ENCODE results near the gene GON4L.
A peak's percentile ranks its signal among the peaks of the same experiment; 100 is the strongest.
"Not testable (repeated sequence)": the region's sequence is repeated elsewhere in the genome, so short reads cannot be mapped to it uniquely, and the experiment has no call there.

GON4L gene

GRCh38 chr1:155776414-155776813 lies 80.6 kb downstream of the GON4L start:
- H3K27ac ChIP-seq, result no peak overlapping the region
- TF ChIP-seq CTCF (conservative IDR thresholded peaks at IDR 0.05; ENCODE audit: low read depth), result no peak
- POLR2A ChIA-PET (ENCODE audit: low non-redundant PET), result no interaction called here
- CTCF ChIA-PET, result no interaction called here
- no peak for DNase-seq (ENCODE audit: low spot score)

GRCh38 chr1:155773221-155773620 lies 83.8 kb downstream of the GON4L start:
- no peak overlapping the region for H3K27ac ChIP-seq
- DNase-seq (ENCODE audit: low spot score), result no peak
- no peak for TF ChIP-seq CTCF (conservative IDR thresholded peaks at IDR 0.05; ENCODE audit: low read depth)
- ChIA-PET POLR2A (ENCODE audit: low non-redundant PET) (no interaction called here), CTCF (no interaction called here)

GRCh38 chr1:155769257-155769656 lies 87.8 kb downstream of the GON4L start:
- DNase-seq (ENCODE audit: low spot score), result no peak
- no peak overlapping the region for H3K27ac ChIP-seq
- POLR2A ChIA-PET (ENCODE audit: low non-redundant PET), result no interaction called here
- no peak for TF ChIP-seq CTCF (conservative IDR thresholded peaks at IDR 0.05; ENCODE audit: low read depth)
- CTCF ChIA-PET, result no interaction called here

GRCh38 chr1:155767399-155767989 lies 89.5 kb downstream of the GON4L start:
- DNase-seq (ENCODE audit: low spot score); POLR2A ChIA-PET (ENCODE audit: low non-redundant PET); CTCF ChIA-PET: not testable (repeated sequence)

GRCh38 chr1:155763989-155764388 lies 93.0 kb downstream of the GON4L start:
- DNase-seq (ENCODE audit: low spot score); CTCF ChIA-PET: not testable (repeated sequence)
- H3K27ac ChIP-seq, result peak overlapping the region; percentile 81
- POLR2A ChIA-PET (ENCODE audit: low non-redundant PET), result interaction anchor here (0.5 kb wide), 1 partner anchor 244 kb away, joined by 6 read pairs; no protein-coding TSS in a partner anchor

More at GRCh38 chr1:155767399-155767989, 89.5 kb downstream of the GON4L start:
- not testable (repeated sequence) for H3K27ac ChIP-seq

GRCh38 chr1:155763090-155763815 lies 93.8 kb downstream of the GON4L start:
- POLR2A ChIA-PET (ENCODE audit: low non-redundant PET), result interaction anchor here (0.5 kb wide), 1 partner anchor 243 kb away, joined by 6 read pairs; no protein-coding TSS in a partner anchor
- CTCF ChIA-PET, result not testable (repeated sequence)
- peak overlapping the region; percentile 81 for H3K27ac ChIP-seq
- DNase-seq (ENCODE audit: low spot score), result peak; percentile 41

- CTCF ChIA-PET, result interaction anchor here (0.7 kb wide), 1 partner anchor 464 kb away, joined by 3 read pairs; no protein-coding TSS in a partner anchor
- POLR2A ChIA-PET (ENCODE audit: low non-redundant PET), result no interaction called here
- no peak for TF ChIP-seq CTCF (conservative IDR thresholded peaks at IDR 0.05; ENCODE audit: low read depth)
- H3K27ac ChIP-seq, result no peak overlapping the region
- DNase-seq (ENCODE audit: low spot score), result no peak
These were observed 95.1 kb downstream of the GON4L start for GRCh38 chr1:155761736-155762405.
